ENCODE results near the gene PINK1.

The PINK1 gene

DNA sequence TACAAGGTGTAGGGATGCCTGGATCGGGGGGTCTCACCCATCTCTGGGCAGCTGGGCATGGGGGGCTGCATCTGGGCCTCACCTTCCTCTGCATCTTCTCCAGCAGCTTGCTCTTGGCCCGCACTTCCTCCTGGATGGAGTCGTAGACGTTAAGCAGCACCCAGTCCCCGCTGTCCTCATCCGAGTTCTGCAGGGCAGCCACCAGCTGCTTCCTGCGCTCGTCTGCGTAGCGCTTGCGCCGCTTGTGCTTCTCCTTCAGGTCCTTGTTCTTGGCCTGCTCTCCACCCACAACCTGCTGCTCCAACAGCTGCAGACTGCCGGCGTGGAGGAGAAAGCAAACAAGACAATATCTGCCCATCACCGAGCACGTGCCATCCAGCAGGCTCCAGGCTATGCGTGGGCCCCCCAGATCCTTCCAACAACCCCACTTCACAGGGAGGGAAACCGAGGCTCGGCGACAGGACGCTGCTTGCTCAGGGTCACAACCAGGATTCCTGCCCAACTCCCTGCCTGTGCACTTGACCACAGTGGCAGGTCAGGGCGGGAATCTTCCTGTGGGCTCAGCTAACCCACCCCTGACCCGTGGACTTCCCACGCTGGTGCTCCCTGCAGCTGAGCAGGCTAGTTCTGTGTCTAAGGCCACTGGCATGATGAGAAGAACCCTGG, 49.4 kb downstream of the PINK1 start:
- Histone ChIP-seq H3K4me1 (ENCODE audit: control insufficient read depth, insufficient read depth, low read length) (no peaks in the 10 kb centered on the region), H3K27ac (ENCODE audit: extremely low read depth, low read depth, low read length) (no peak overlapping the region), H3K4me3 (ENCODE audit: low read depth, low read length) (no peak overlapping the region), H3K36me3 (ENCODE audit: control insufficient read depth in 2 of 2, insufficient read depth in 1 of 2, low read length in 2 of 2) (peaks cover 0 to 3% of the 10 kb centered on the region in 2 experiments; a peak in 1 of 3 replicates), H3K9me3 (ENCODE audit: control insufficient read depth, insufficient read depth, low read depth, low read length) (no peaks in the 10 kb centered on the region)
- ChIA-PET CTCF (interaction anchor here (1.2 kb wide), 1 partner anchor 10 kb away, joined by 3 read pairs; no protein-coding TSS in a partner anchor), POLR2A (no interaction called here)
- TF ChIP-seq OVOL3 (tag by site-specific recombination; IDR thresholded peaks at IDR 0.05), result no peak
- TF ChIP-seq, protein P1, sequence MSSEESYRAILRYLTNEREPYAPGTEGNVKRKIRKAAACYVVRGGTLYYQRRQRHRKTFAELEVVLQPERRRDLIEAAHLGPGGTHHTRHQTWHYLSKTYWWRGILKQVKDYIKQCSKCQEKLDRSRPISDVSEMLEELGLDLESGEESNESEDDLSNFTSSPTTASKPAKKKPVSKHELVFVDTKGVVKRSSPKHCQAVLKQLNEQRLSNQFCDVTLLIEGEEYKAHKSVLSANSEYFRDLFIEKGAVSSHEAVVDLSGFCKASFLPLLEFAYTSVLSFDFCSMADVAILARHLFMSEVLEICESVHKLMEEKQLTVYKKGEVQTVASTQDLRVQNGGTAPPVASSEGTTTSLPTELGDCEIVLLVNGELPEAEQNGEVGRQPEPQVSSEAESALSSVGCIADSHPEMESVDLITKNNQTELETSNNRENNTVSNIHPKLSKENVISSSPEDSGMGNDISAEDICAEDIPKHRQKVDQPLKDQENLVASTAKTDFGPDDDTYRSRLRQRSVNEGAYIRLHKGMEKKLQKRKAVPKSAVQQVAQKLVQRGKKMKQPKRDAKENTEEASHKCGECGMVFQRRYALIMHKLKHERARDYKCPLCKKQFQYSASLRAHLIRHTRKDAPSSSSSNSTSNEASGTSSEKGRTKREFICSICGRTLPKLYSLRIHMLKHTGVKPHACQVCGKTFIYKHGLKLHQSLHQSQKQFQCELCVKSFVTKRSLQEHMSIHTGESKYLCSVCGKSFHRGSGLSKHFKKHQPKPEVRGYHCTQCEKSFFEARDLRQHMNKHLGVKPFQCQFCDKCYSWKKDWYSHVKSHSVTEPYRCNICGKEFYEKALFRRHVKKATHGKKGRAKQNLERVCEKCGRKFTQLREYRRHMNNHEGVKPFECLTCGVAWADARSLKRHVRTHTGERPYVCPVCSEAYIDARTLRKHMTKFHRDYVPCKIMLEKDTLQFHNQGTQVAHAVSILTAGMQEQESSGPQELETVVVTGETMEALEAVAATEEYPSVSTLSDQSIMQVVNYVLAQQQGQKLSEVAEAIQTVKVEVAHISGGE (tag by site-specific recombination; conservative IDR thresholded peaks at IDR 0.05; ENCODE audit: low read depth), result no peak
- TF ChIP-seq ZNF266 (tag by site-specific recombination; IDR thresholded peaks at IDR 0.05; ENCODE audit: low read depth), result no peak
- no peak for TF ChIP-seq PRDM1 (tag by site-specific recombination; IDR thresholded peaks at IDR 0.05)
- TF ChIP-seq, protein P2, sequence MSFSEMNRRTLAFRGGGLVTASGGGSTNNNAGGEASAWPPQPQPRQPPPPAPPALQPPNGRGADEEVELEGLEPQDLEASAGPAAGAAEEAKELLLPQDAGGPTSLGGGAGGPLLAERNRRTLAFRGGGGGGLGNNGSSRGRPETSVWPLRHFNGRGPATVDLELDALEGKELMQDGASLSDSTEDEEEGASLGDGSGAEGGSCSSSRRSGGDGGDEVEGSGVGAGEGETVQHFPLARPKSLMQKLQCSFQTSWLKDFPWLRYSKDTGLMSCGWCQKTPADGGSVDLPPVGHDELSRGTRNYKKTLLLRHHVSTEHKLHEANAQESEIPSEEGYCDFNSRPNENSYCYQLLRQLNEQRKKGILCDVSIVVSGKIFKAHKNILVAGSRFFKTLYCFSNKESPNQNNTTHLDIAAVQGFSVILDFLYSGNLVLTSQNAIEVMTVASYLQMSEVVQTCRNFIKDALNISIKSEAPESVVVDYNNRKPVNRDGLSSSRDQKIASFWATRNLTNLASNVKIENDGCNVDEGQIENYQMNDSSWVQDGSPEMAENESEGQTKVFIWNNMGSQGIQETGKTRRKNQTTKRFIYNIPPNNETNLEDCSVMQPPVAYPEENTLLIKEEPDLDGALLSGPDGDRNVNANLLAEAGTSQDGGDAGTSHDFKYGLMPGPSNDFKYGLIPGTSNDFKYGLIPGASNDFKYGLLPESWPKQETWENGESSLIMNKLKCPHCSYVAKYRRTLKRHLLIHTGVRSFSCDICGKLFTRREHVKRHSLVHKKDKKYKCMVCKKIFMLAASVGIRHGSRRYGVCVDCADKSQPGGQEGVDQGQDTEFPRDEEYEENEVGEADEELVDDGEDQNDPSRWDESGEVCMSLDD (tag by site-specific recombination; IDR thresholded peaks at IDR 0.05), result no peak
- no peak for TF ChIP-seq ZNF658 (tag by site-specific recombination; IDR thresholded peaks at IDR 0.05)
- no peak for TF ChIP-seq ZNF571 (tag by site-specific recombination; IDR thresholded peaks at IDR 0.05)
- no peak for TF ChIP-seq ZNF76 (tag by site-specific recombination; IDR thresholded peaks at IDR 0.05; ENCODE audit: borderline replicate concordance, low read depth)
- TF ChIP-seq ZNF274 (IDR thresholded peaks at IDR 0.05; ENCODE audit: low read length), result no peak
- TF ChIP-seq ZNF274 (tag by site-specific recombination; IDR thresholded peaks at IDR 0.05; ENCODE audit: borderline replicate concordance), result no peak
- no peak for TF ChIP-seq ZNF202 (tag by site-specific recombination; IDR thresholded peaks at IDR 0.05; ENCODE audit: borderline replicate concordance)
- TF ChIP-seq ZNF660 (tag by site-specific recombination; IDR thresholded peaks at IDR 0.05), result no peak

DNA sequence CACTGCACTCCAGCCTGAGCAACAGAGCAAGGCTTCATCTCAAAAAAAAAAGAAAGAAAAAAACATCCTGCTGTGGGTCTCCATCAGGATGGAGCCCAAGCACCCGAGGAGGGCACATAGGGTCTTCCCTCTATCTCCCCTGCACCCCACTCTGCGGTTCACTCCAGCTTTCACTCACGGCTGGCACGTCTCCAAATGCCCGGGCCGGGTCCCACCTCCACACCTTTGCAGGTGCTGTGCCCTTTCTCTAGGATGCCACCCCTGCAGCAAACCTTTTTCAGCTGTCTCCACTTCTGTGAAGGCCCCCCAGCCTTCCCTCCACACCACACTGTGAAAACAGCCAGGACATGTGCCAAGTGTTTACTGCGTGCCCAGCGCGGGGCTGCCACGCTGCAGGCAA, 50.4 kb downstream of the PINK1 start:
- TF ChIP-seq ZBTB21 (tag by site-specific recombination; IDR thresholded peaks at IDR 0.05) (no peak), ZNF629 (tag by site-specific recombination; IDR thresholded peaks at IDR 0.05) (no peak), TRIM28 (IDR thresholded peaks at IDR 0.05; ENCODE audit: borderline replicate concordance, low read length) (no peak), ZNF132 (tag by site-specific recombination; IDR thresholded peaks at IDR 0.05; ENCODE audit: borderline replicate concordance) (no peak), ZNF48 (tag by site-specific recombination; IDR thresholded peaks at IDR 0.05) (no peak)
- TF ChIP-seq, protein P1 (tag by site-specific recombination; conservative IDR thresholded peaks at IDR 0.05; ENCODE audit: low read depth), result no peak
- CTCF ChIA-PET, result interaction anchor here (0.5 to 1.2 kb wide), 2 partner anchors 10 to 902 kb away, joined by 3 read pairs; no protein-coding TSS in a partner anchor
- H3K27ac ChIP-seq (ENCODE audit: extremely low read depth, low read depth, low read length), result no peak overlapping the region
- no peaks in the 10 kb centered on the region for H3K9me3 ChIP-seq (ENCODE audit: control insufficient read depth, insufficient read depth, low read depth, low read length)
- no peaks in the 10 kb centered on the region for H3K4me1 ChIP-seq (ENCODE audit: control insufficient read depth, insufficient read depth, low read length)
- no peak overlapping the region for H3K4me3 ChIP-seq (ENCODE audit: low read depth, low read length)
- POLR2A ChIA-PET, result no interaction called here
- H3K36me3 ChIP-seq (ENCODE audit: control insufficient read depth in 2 of 2, insufficient read depth in 1 of 2, low read length in 2 of 2), result peaks cover 0 to 3% of the 10 kb centered on the region in 2 experiments; a peak in 1 of 3 replicates

Measured in HEK293 (cell line).